Dedifferentiated amniotic fluid mesenchymal stem cell (primary cell): Measurements from ENCODE around the gene ADAP2.
"Not testable (repeated sequence)": the region's sequence is repeated elsewhere in the genome, so short reads cannot be mapped to it uniquely, and the experiment has no call there.

Experiments
- DNase-seq: peaks from one replicate; pipeline ENCODE4 v3.0.0-alpha.2; 2016; ENCODE audit errors: extremely low spot score

ADAP2 gene

GRCh38 chr17:30930495-30930894 is 8.8 kb downstream of the ADAP2 start:
- no peak for DNase-seq

- not testable (repeated sequence) for DNase-seq
These were observed 9.8 kb downstream of the ADAP2 start for GRCh38 chr17:30931582-30931981.

GRCh38 chr17:30933966-30934365 is 12.2 kb downstream of the ADAP2 start:
- DNase-seq, result no peak

- no peak for DNase-seq
These were observed 17.4 kb downstream of the ADAP2 start for GRCh38 chr17:30939051-30939689.

- no peak for DNase-seq
These were observed 20.7 kb downstream of the ADAP2 start for GRCh38 chr17:30942308-30943079.

GRCh38 chr17:30947796-30948195 is 26.1 kb downstream of the ADAP2 start:
- DNase-seq, result no peak

GRCh38 chr17:30950189-30950588 is 28.4 kb downstream of the ADAP2 start:
- no peak for DNase-seq

GRCh38 chr17:30950669-30951399 is 29.1 kb downstream of the ADAP2 start:
- peak; percentile 47 for DNase-seq

GRCh38 chr17:30952638-30953393 is 31.1 kb downstream of the ADAP2 start:
- DNase-seq, result no peak

GRCh38 chr17:30954046-30954830 is 32.5 kb downstream of the ADAP2 start:
- DNase-seq, result no peak

GRCh38 chr17:30956764-30957374 is 35.1 kb downstream of the ADAP2 start:
- DNase-seq, result no peak

- DNase-seq, result no peak
These were observed 36.0 kb downstream of the ADAP2 start for GRCh38 chr17:30957741-30958140.

- no peak for DNase-seq
These were observed 36.4 kb downstream of the ADAP2 start for GRCh38 chr17:30958187-30958586.

- DNase-seq, result peak; percentile 32
These were observed 39.8 kb downstream of the ADAP2 start for GRCh38 chr17:30961209-30962188.

GRCh38 chr17:30964312-30964711 is 42.6 kb downstream of the ADAP2 start:
- not testable (repeated sequence) for DNase-seq

- no peak for DNase-seq
These were observed 43.1 kb downstream of the ADAP2 start for GRCh38 chr17:30964876-30965275.

- DNase-seq, result no peak
These were observed 43.9 kb downstream of the ADAP2 start for GRCh38 chr17:30965686-30966085.

GRCh38 chr17:30967911-30968310 is 46.2 kb downstream of the ADAP2 start:
- DNase-seq, result not testable (repeated sequence)
